LoVo (cell line): Measurements from ENCODE around the gene DND1.
"Not testable (repeated sequence)": the region's sequence is repeated elsewhere in the genome, so short reads cannot be mapped to it uniquely, and the experiment has no call there.

ENCODE experiments used
- DNase-seq: peaks from one replicate; pipeline ENCODE4 v3.0.0-alpha.2; 2016; ENCODE audit warnings: low spot score

Gene DND1

GRCh38 chr5:140631036-140631417, 42.3 kb downstream of the DND1 start:
- DNase-seq: no peak

GRCh38 chr5:140630292-140631035, 42.9 kb downstream of the DND1 start:
- DNase-seq: no peak

GRCh38 chr5:140628711-140629110, 44.7 kb downstream of the DND1 start:
- DNase-seq: no peak

- no peak for DNase-seq
Observed at GRCh38 chr5:140627972-140628371, 45.4 kb downstream of the DND1 start.

GRCh38 chr5:140624886-140625285, 48.5 kb downstream of the DND1 start:
- DNase-seq: not testable (repeated sequence)

GRCh38 chr5:140623061-140623460, 50.3 kb downstream of the DND1 start:
- not testable (repeated sequence) for DNase-seq

- DNase-seq: no peak
Observed at GRCh38 chr5:140622301-140622700, 51.1 kb downstream of the DND1 start.
